ENCODE measurements around the gene NSFL1C. TPM values are rescaled to one million over a fixed set of nuclear protein-coding genes. Genes with fewer than 3 reads are reported as not detected.

NSFL1C gene
- total and polyA plus RNA-seq, 2 of the 4 experiments (the other 2 are of a cell fraction) = 33.0 to 40.3 TPM

- TF ChIP-seq CEBPB (IDR thresholded peaks at IDR 0.05; ENCODE audit: low read depth, low read length) = no peak
These were observed 13.4 kb upstream of the NSFL1C start (continued) for GRCh38 chr20:1479831-1480595.

DNA sequence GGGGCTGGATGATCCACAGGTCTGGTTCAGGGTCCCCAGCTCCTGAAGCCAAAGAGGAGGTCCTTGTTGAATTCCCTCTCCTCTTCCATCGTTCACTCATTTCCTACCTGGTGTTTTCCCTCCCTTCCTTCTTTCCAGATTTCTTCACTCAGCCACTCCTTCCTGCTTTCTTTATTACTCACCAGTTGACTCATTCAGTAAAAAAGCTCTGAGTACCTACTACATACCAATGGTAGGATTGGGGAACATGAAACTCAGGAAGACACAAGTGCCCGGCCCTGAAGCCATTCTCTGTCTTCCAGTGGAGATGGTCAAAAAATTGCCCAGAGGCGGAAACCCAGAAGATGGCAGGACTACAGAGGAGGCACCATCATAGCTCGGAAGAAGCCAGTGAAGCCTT lies 11.9 kb upstream of the NSFL1C start:
- 29% methylated on average over 1 of the region's 4 CpGs; no CpG with 5 or more reads in 1 of the 2 experiments for WGBS, 2 experiments (ENCODE audit: extremely low coverage in 2 of 2, insufficient read length in 1 of 2)
- in situ Hi-C loops (cut with MboI; ENCODE audit: low sequenced_read_pairs) = no loop called here

More for the DNA sequence above, 11.9 kb upstream of the NSFL1C start:
- H4K91ac ChIP-seq (ENCODE audit: insufficient read depth, low read depth, low read length) = no peak overlapping the region
- peak overlapping the region; percentile 58 for H2BK120ac ChIP-seq (ENCODE audit: low read depth, low read length)
- no peak overlapping the region for H3K9ac ChIP-seq (ENCODE audit: low read depth, low read length)
- H2AFZ ChIP-seq (replicated peaks; ENCODE audit: low read length, poor library complexity) = peak overlapping the region; percentile 84
- H4K20me1 ChIP-seq (ENCODE audit: insufficient read depth, low read length) = no peaks in the 10 kb centered on the region
- H3K36me3 ChIP-seq (ENCODE audit: control insufficient read depth, insufficient read depth, low read length) = no peaks in the 10 kb centered on the region
- peak; percentile 52 for DNase-seq
- H3K4ac ChIP-seq (ENCODE audit: low read depth, low read length) = no peak overlapping the region
- no peaks in the 10 kb centered on the region for H3K79me1 ChIP-seq (ENCODE audit: low read depth in 1 of 2, low read length in 2 of 2)
- no peak overlapping the region; the same call in 1 of the 2 replicates for H3K14ac ChIP-seq (replicated peaks; ENCODE audit: low read depth, low read length)
- H4K5ac ChIP-seq (ENCODE audit: low read depth, low read length) = no peak overlapping the region
- H2BK5ac ChIP-seq (ENCODE audit: low read depth, low read length, poor library complexity, severe bottlenecking) = no peak overlapping the region
- H3K4me2 ChIP-seq (ENCODE audit: low read depth, low read length) = no peak overlapping the region
- no peak overlapping the region for H3K18ac ChIP-seq (ENCODE audit: low read depth, low read length)
- peaks cover 8% of the 10 kb centered on the region for H3K27me3 ChIP-seq (ENCODE audit: control insufficient read depth, insufficient read depth, low read length)
- H4K8ac ChIP-seq (ENCODE audit: low read depth in 2 of 2, low read length in 2 of 2) = no peak overlapping the region; a peak in 1 of 4 replicates
- intact Hi-C loops (cut with micrococcal nuclease) = loop anchor here (10.0 kb wide), 1 partner anchor 664 kb away; no protein-coding TSS in a partner anchor
- peak overlapping the region; percentile 14 for H2AK9ac ChIP-seq (replicated peaks; ENCODE audit: low read depth, low read length, poor library complexity)
- H3K56ac ChIP-seq (ENCODE audit: extremely low read depth, insufficient read depth, low read length) = no peak overlapping the region
- peak; percentile 64 for TF ChIP-seq CEBPB (IDR thresholded peaks at IDR 0.05; ENCODE audit: low read depth, low read length)
- TF ChIP-seq MAFK (IDR thresholded peaks at IDR 0.05; ENCODE audit: low read depth, low read length) = no peak
- POLR2A ChIA-PET (ENCODE audit: unreplicated experiment) = no interaction called here
- no peak overlapping the region for H2AK5ac ChIP-seq (ENCODE audit: low read depth, low read length)
- no peak overlapping the region for H2BK20ac ChIP-seq (ENCODE audit: low read depth, low read length)
- H3K4me1 ChIP-seq (ENCODE audit: control insufficient read depth, insufficient read depth, low read length) = 0 out of 2 replicates have a peak, but pooled peaks cover 2% of the 10 kb centered on the region
- dilution Hi-C loops (cut with HindIII; ENCODE audit: low sequenced_read_pairs, unreplicated experiment) = no loop called here
- no peak overlapping the region for H3K4me3 ChIP-seq (ENCODE audit: insufficient read depth, low read depth, low read length)
- H3K27ac ChIP-seq (ENCODE audit: insufficient read depth, low read length) = no peak overlapping the region
- no TSS peak for BruUV-seq (replicated peaks)
- no peak overlapping the region for H3K23ac ChIP-seq (ENCODE audit: low read depth, low read length)
- CTCF ChIA-PET = interaction anchor here (0.8 kb wide), 1 partner anchor 25 kb away, joined by 3 read pairs; no protein-coding TSS in a partner anchor
- no peak overlapping the region for H2BK15ac ChIP-seq (ENCODE audit: low read depth, low read length)
- peak; percentile 76 for ATAC-seq (ENCODE audit: low read depth)
- peaks cover 4% of the 10 kb centered on the region; the same call in 1 of the 2 replicates for H3K9me1 ChIP-seq (ENCODE audit: insufficient read depth, low read length)
- H3K9me3 ChIP-seq (ENCODE audit: control insufficient read depth, insufficient read depth, low read length) = no peaks in the 10 kb centered on the region
